Tibial nerve (tissue), 4 donors: ENCODE results near the gene PCBP3.

Experiments used
- EP300 ChIP-seq, 2 donors: sonication (generic); formaldehyde crosslinking; IDR thresholded peaks; one replicate each; pipeline ENCODE4 v1.6.1; 2017; ENCODE audit warnings: antibody characterized with exemption in 2 of 2, mild to moderate bottlenecking in 1 of 2
- POLR2A ChIP-seq, 2 donors: fragments of 450-650 bp; IDR thresholded peaks; one replicate each; pipeline ENCODE4 v1.6.1; 2017; ENCODE audit warnings: antibody characterized with exemption in 2 of 2, mild to moderate bottlenecking in 2 of 2, moderate library complexity in 2 of 2
- TF ChIP-seq, protein P1 (sequence below), 5 experiments: fragments of 200-600 bp in 3 of 5; fragments of 450-650 bp in 2 of 5; sonication (generic) in 3 of 5; IDR thresholded peaks; one replicate each; pipeline ENCODE4 v1.5.1; 2016 to 2019; ENCODE audit warnings: antibody characterized with exemption in 5 of 5, mild to moderate bottlenecking in 3 of 5, moderate library complexity in 2 of 5

DNA sequence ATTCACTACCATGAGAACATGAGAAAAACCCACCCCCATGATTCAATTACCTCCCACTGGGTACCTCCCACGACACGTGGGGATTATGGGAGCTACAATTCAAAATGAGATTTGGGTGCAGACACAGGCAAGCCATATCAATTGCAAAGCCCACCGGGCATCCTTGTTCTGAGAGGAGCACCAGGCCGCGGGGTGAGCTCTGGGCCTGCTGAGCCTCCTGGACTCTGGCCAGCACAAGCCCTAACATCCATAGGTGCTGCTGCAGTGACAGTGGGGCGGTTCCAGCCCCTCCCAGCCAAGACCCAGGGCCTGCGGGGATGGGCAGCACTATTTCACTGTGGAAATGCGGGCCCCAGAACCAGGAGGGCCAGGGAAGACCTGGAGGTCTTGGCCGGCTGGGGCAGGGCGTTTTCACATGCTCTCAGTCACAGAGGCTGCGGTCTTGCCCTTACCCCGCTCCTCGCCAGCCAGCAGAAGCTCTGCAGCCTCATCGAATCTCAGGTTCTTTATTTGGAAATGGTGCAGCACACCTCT is 103.8 kb downstream of the PCBP3 start:
- TF ChIP-seq POLR2A (IDR thresholded peaks at IDR 0.05) (no peak), EP300 (IDR thresholded peaks at IDR 0.05) (no peak)
- TF ChIP-seq, protein P1, sequence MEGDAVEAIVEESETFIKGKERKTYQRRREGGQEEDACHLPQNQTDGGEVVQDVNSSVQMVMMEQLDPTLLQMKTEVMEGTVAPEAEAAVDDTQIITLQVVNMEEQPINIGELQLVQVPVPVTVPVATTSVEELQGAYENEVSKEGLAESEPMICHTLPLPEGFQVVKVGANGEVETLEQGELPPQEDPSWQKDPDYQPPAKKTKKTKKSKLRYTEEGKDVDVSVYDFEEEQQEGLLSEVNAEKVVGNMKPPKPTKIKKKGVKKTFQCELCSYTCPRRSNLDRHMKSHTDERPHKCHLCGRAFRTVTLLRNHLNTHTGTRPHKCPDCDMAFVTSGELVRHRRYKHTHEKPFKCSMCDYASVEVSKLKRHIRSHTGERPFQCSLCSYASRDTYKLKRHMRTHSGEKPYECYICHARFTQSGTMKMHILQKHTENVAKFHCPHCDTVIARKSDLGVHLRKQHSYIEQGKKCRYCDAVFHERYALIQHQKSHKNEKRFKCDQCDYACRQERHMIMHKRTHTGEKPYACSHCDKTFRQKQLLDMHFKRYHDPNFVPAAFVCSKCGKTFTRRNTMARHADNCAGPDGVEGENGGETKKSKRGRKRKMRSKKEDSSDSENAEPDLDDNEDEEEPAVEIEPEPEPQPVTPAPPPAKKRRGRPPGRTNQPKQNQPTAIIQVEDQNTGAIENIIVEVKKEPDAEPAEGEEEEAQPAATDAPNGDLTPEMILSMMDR (IDR thresholded peaks at IDR 0.05), result no peak
